GM18858 (cell line): ENCODE data around the gene GRM3.

Experiments
- ATAC-seq: cut with Tn5 transposase; IDR thresholded peaks from one replicate; pipeline ENCODE4 v1.9.1; 2021; ENCODE audit not compliant: unreplicated experiment

The GRM3 gene

GRCh38 chr7:86689363-86689762, 45.7 kb downstream of the GRM3 start:
- ATAC-seq = no peak

- ATAC-seq = no peak
Observed at GRCh38 chr7:86692755-86693154, 49.0 kb downstream of the GRM3 start.

- ATAC-seq = no peak
Observed at GRCh38 chr7:86706406-86706805, 62.7 kb downstream of the GRM3 start.

GRCh38 chr7:86708031-86708680, 64.4 kb downstream of the GRM3 start:
- ATAC-seq = no peak

- peak; percentile 41 for ATAC-seq
Observed at GRCh38 chr7:86720306-86720705, 76.6 kb downstream of the GRM3 start.

DNA sequence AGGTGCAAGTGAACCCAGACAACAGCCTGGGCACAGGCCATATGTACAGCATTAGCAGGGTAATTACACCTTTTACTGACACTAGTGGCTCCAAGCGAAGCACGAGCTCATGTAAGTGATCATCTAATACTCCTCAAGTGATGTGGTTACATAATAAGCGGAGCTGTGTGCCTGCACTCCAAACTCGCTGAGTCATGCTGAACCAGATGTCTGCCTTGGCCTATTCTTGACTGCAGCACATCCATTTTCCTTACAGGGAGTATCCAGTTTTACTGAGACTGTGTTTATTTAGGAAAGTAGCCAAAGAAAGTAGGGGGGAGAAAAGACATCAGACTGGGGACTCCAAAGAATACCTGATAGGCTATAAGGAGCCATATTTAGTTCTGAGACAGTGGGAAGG, 90.1 kb downstream of the GRM3 start:
- no peak for ATAC-seq

GRCh38 chr7:86745013-86745745, 101.5 kb downstream of the GRM3 start:
- no peak for ATAC-seq

- no peak for ATAC-seq
Observed at GRCh38 chr7:86747698-86748097, 104.0 kb downstream of the GRM3 start.

DNA sequence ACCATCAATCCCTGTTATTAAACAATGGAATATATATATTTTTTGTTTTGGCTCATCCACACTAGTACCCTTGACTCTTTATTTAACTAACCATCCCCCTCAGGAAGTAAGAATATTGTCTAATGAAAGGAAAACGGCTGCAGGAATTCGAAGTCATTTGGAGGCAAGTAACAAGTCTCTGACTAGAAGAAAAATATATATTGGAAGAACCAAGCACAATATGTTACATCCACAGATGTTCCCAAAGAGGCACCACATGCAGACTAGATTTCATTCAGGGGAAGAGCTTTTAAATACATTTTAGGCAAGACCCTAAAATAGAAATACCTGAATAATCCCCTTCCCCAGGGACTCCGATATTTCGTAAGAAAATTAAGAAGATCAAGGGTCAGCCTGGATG, 104.5 kb downstream of the GRM3 start:
- no peak for ATAC-seq

GRCh38 chr7:86748843-86749719, 105.4 kb downstream of the GRM3 start:
- peak; percentile 55 for ATAC-seq

- no peak for ATAC-seq
Observed at GRCh38 chr7:86749741-86750665, 106.3 kb downstream of the GRM3 start.

DNA sequence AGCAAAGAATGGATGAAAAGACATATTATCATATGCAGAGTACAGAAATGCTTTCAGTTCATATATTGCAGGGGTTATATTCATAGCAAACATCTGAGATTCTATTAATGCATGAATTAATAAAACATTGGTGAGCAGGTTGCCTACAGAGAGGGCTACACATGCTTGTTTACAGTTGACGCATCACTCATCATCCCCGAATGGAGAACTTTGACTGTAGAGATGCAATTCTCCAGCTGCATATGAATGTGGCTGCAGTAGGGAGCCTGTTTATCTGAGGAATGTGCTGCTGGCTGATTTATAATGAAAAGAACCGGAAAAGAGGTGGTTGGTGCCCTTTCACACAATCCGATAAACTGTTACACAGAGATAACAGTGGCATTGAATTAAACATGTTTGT, 116.5 kb downstream of the GRM3 start:
- ATAC-seq = no peak

GRCh38 chr7:86762129-86762528, 118.4 kb downstream of the GRM3 start:
- no peak for ATAC-seq

DNA sequence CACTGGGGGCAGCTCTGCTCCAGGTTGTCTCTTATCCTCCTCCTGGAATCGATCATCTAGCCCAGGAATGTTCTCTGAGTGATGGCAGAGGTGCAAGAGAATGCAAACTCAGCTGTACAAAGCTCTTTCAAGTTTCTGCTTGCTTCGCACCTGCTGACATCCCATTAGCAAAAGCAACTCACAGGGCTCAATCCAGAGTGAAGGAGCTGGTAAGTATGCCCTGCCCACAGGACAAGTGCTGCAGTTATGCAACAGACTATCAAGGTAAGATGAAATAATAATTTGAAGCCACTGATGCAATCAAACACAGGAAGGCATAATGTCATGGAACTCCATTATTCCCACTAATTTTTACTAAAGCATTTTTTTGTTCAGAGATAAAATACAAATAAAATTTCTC, 122.2 kb downstream of the GRM3 start:
- ATAC-seq = no peak

DNA sequence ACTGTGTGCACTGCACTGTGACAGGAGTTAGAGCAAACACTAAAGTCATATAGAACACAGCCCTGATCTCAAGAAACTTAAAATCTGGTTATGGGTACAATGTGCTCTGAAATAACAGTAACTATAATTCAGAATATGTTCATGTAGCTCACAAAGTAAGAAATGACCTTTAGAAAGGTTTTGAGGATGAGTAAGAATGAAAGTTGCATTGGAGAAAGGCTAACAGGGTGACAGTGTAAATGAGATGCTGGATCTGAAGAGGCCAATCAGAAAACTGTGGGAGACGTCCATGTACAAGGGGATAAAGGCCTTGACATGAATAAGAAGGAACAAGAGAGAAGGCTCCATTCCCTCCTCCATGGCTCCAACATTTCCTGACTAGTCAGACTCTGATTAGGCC, 124.7 kb downstream of the GRM3 start:
- peak; percentile 40 for ATAC-seq

DNA sequence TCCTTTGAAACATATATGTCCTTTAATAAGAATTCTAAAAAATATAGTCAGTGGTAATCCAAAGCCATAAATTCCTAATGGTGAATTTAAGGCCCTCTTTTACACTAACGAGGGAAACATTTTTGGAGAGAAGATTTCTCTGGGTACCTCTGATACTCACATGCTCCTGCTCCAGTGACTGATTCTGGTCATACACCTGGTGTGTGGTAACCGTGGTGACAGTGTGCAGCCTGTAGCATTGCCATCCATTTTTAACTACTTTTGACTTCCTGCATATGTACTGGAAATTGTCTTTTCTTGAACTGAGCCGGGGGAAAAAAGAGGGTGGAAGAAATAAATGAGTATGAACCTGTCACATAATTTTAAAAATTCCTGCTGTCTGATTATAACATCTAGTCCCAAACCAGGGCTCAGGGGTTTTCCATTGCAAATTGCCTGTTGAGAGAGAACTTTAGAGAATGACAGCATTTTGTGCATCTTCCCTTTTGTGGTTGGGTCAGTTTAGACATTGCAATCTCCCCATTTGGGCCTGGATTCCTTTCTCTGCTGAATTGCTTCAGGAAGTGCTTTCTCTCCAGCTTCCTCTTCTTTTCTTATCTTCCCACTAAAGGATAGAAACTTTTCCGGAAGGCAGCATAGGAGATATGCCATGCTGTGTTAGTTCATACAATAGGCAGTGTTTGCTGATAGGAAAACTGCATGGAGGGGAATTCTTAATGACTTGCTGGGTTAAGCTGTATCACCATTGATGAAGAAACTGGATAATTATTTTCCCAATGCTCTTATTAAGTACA, 125.5 kb downstream of the GRM3 start:
- ATAC-seq = peak; percentile 70

- ATAC-seq = peak; percentile 30
Observed at GRCh38 chr7:86773309-86773708, 129.6 kb downstream of the GRM3 start.

GRCh38 chr7:86775203-86775602, 131.5 kb downstream of the GRM3 start:
- ATAC-seq = no peak

- ATAC-seq = no peak
Observed at GRCh38 chr7:86776136-86776535, 132.4 kb downstream of the GRM3 start.

- no peak for ATAC-seq
Observed at GRCh38 chr7:86778271-86778670, 134.6 kb downstream of the GRM3 start.
